HG03558 (cell line): ENCODE data around the gene KRTAP4-2.
"Not testable (repeated sequence)": the region's sequence is repeated elsewhere in the genome, so short reads cannot be mapped to it uniquely, and the experiment has no call there.

Source experiments
- ATAC-seq: cut with Tn5 transposase; IDR thresholded peaks from one replicate; pipeline ENCODE4 v1.9.1; 2021; ENCODE audit warnings: moderate number of reproducible peaks; ENCODE audit not compliant: unreplicated experiment; ENCODE audit errors: extremely low read depth

KRTAP4-2 gene

DNA sequence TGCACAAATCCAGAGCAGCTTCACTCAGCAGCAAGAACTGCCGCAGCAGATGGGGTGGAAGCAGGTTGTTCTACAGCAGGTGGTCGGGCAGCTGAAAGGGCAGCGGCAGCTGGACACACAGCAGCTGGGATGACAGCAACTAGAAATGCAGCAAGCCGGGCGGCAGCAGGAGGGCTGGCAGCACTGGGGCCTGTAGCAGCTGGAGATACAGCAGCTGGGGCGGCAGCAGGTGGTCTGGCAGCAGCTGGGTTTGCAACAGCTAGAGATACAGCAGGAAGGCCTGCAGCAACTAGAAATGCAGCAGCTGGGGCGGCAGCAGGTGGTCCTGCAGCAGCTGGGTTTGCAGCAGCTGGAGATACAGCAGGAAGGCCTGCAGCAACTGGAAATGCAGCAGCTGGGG lies 10.5 kb downstream of the KRTAP4-2 start:
- no peak for ATAC-seq

DNA sequence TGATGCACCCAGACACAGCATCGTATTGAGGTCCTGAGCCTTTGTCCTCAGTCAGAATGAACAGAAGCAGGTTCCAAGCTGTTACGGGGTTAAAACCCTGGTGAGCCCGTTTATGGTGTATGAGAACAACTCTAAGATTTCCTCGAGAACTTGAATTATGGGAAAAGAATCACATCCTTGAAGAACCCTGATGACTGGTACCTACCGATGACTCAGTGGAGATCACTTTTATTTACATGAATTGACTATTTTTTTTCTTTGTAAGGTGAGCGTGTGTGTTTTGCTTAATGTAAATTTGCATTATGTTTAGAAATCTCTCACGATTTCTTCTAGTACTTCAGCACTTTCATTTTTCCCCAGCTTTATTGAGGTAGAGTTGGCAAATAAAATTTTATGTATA lies 14.2 kb downstream of the KRTAP4-2 start:
- no peak for ATAC-seq

DNA sequence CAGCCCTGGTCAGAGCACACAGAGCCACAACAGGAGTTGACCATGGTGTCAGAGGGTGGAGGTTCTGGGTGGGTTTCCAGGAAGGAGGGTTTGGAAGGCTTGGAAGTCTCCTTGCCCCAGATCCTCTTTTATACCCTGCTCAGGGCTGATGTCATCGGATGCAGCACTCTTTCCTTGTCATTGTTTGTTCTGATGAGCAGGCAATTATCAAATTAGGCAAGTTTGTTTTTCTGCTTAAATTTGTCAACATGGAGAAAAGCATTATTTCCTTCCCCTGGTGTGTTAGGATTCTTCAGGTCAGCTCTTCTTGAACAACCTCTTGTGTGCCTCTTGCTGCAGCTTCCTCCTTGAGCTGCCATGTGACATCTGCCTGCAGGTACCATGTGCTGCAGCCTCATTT lies 17.4 kb downstream of the KRTAP4-2 start, which contains the start of gene KRTAP4-4:
TSS of gene KRTAP4-4 (minus strand) at position 101 of the 400 bp plus-strand sequence. CDS start at position 44, 57 bp downstream.
- ATAC-seq = no peak

DNA sequence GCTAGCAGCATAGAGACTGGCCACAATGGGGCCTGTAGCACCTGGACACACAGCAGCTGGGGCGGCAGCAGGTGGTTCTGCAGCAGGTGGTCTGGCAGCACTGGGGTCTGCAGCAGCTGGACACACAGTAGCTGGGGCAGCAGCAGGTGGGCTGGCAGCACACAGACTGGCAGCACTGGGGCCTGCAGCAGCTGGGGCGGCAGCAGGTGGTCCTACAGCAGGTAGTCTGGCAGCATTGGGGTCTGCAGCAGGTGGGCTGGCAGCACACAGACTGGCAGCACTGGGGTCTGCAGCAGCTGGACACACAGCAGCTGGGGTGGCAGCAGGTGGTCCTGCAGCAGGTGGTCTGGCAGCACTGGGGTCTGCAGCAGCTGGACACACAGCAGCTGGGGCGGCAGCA lies 17.8 kb downstream of the KRTAP4-2 start:
- ATAC-seq = not testable (repeated sequence)

DNA sequence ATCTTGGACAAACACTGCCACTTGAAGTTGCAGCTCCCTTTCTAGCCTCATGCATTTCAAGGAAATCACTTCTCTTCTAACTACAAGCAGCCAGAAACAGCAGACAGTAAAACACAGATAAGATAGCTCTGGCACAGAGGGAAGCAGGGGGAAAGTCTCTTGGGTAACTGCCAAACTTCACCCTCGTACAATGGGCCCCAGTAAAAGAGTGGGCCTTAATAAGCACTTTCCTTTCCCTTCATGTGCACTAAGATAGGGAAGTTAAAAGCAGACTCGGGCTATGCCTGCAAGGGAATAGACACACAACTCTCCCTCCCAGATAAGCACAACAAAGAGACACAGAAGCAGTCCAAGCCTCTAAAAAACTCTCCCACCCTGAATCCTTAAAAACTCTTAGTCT lies 24.2 kb downstream of the KRTAP4-2 start:
- no peak for ATAC-seq

DNA sequence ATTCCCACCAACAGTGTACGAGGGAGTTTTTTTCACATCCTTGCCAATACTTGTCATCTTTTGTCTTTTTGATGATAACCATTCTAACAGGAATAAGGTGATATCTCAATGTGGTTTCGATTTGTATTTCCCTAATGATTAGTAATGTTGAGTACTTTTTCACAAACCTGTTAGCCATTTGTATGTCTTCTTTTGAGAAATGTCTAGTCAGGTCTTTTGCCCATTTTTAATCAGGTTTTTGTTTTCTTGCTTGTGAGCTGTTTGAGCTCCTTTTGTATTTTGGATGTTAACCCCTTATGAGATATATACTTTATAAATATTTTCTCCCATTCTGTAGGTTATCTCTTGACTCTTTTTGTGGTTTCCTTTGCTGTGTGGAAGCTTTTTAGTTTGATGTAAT lies 26.5 kb downstream of the KRTAP4-2 start:
- no peak for ATAC-seq

DNA sequence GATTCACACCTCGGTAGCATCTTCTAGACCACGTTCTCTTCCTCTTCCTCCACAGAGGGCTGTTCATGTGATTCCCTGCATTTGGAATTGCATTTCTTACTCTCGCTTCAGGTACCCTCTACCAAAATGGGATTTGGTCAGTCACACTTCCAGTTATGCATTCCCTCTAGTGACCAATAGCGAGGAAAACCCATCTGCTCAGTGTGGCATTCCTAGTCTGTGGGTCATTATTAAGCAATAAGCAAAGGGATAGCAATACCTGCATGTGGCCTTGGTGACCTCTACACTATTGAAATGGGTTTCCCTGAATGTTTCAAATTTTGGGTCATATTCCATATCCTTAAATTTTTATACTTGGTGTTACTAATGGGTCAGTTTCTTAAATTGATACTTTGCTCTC lies 28.0 kb downstream of the KRTAP4-2 start:
- no peak for ATAC-seq

DNA sequence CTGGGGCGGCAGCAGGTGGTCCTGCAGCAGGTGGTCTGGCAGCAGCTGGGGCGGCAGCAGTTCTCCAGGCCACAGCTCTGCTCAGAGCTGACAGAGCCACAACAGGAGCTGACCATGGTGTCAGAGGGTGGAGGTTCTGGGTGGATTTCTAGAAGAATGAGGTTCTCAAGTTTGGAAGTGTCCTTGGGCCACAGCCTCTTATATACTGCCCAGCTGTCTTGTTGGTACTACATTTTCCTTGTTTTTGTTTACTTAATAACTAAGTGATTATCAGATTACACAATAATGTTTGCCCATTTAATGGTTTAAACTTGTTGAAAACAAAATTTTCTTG lies 28.4 kb downstream of the KRTAP4-2 start, which contains the start of gene KRTAP4-5:
TSS of gene KRTAP4-5 (minus strand) at position 174 of the 334 bp plus-strand sequence. CDS start at position 116, 58 bp downstream.
- no peak for ATAC-seq

DNA sequence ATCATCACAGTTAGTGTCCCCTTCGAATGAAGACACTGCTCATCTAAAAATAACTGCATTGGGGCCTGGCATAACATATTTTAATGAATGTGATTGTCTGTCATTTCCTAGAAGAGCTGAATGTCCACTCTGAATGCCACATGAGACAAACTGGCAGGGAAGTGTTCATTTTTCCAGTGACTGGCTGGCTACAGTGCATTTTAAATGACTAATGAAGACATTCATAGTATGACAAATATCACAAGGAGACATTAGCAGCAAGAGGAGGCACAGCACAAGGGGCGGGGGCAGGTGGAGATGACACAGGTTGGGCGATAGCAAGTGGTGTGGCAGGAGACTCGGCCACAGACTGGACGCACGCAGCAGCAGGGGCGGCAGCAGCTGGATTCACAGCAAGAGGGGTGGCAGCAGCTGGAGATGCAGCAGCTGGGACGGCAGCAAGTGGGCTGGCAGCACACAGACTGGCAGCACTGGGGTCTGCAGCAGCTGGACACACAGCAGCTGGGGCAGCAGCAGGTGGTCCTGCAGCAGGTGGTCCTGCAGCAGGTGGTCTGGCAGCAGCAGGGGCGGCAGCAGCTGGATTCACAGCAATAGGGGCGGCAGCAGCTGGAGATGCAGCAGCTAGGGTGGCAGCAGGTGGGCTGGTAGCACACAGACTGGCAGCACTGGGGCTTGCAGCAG lies 28.9 kb downstream of the KRTAP4-2 start:
- ATAC-seq = not testable (repeated sequence)

DNA sequence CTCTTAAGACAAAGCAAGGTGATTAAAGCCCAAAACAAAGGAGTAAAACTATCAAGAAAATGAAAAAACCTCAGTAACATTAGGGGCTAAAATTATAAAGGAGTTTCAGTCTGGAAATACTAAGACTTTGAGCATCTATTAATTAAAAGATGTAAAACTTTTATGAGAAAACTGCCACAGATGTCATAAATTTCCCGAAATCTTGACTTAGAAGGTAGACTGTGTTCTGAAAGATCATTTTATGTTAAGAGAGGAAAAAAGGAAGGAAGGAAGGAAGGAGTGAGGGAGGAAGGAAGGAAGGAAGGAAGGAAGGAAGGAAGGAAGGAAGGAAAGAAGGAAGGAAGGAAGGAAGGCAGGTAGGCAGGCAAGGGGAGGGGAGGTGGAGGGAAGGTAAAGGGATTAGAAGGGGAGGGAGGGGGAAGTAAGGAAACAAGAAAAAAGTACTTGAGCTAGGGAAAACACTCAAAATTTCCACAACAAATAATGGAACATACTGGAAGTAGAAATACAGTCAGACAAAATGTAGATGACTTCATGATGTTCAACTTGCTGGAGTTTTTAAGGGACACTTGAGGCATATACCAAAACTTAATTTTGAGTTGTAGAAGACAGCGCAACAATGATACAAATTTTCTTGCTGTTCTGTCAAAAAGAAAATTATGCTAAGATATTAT lies 30.4 kb downstream of the KRTAP4-2 start:
- ATAC-seq = no peak

DNA sequence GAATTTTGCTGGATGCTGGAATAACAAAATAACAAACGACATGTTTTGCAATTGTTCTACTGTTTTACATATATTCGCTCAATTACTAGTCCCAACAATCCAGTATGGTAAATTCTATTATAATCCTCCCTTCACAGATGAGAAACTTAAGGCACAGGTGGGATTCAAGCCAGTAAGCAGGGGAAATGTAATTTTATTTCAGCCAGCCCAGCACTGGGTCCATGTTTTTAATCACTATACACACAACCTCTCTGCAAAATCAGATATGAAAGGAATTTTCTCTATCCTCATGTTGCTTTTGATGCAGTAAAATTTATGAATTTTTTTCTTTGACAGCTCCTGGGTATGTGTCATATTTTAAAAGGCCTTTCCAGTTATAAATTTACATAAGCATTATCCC lies 32.8 kb downstream of the KRTAP4-2 start:
- ATAC-seq = no peak

DNA sequence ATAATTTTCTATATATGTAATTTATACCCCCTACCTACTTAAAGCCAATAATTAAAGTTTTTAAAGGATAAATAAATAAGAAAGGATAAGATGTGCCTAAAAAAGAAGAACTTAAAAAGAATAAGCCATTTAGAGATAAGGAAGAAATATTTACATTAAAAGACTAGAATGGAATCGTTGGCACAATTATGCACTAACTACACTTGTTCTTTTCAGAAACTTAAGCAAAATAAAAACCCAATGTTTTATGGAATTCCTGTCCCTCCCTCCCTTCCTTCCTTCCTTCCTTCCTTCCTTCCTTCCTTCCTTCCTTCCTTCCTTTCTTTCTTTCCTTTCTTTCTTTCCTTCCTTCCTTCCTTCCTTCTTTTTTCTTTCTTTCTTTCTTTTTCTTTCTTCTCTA lies 33.2 kb downstream of the KRTAP4-2 start:
- ATAC-seq = no peak

DNA sequence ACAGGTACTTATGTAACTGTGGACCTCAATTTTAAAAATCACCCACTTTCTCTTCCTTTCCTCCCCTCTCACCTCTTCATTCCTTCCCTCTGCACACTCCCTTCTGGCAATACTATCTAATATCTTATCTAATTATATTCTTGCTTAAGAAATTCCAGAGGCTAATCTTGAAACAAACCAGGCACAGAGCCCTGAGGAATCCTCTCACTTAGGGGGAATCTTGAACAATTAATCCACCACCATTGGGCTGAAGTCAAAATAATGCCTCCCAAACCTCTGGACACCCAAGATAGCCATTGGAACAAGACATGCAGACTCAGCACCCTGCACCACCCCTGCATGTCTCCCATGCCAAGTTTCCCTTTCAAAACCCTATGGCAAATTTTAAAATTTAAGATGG lies 36.7 kb downstream of the KRTAP4-2 start:
- ATAC-seq = no peak

DNA sequence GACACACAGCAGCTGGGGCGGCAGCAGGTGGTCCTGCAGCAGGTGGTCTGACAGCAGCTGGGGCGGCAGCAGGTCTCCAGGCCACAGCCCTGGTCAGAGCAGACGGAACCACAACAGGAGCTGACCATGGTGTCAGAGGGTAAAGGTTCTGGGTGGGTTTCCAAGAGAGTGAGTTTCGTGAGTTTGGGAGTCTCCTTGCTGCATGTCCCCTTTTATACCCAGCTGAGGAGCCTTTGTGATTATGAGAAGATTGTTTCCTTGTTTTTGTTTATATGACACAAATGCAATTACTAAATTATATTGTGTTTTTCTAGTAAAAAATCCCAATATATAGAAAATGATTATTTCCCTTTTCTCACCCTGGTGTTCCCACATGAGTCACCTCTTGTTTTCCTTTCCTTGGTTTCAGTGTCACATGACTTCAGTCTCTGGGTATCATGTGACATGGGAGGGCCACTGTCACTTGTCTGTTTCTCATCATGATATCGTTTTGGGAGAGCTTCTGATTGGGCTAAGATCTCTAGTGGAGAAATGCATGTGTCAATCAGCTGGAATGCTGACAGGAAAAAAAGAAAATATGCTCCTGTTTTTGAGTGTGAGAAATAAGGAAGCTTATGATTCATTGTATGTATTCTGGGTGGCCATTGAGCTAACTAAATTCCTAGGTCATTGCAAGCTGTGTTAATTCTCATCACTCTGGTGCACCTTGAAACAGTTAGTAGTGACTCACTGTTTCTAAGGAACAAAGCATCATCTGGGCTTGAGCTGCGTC lies 37.5 kb downstream of the KRTAP4-2 start, which contains the start of gene KRTAP4-6:
TSS of gene KRTAP4-6 (minus strand) at position 185 of the 772 bp plus-strand sequence. CDS start at position 128, 57 bp downstream.
- no peak for ATAC-seq

DNA sequence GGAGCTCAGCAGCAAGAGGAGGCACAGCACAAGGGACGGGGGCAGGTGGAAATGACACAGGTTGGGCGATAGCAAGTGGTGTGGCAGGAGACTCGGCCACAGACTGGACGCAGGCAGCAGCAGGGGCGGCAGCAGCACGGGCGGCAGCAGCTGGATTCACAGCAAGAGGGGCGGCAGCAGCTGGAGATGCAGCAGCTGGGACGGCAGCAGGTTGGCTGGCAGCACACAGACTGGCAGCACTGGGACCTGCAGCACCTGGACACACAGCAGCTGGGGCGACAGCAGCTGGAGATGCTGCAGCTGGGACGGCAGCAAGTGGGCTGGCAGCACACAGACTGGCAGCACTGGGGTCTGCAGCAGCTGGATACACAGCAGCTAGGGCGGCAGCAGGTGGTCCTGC lies 38.2 kb downstream of the KRTAP4-2 start:
- not testable (repeated sequence) for ATAC-seq

DNA sequence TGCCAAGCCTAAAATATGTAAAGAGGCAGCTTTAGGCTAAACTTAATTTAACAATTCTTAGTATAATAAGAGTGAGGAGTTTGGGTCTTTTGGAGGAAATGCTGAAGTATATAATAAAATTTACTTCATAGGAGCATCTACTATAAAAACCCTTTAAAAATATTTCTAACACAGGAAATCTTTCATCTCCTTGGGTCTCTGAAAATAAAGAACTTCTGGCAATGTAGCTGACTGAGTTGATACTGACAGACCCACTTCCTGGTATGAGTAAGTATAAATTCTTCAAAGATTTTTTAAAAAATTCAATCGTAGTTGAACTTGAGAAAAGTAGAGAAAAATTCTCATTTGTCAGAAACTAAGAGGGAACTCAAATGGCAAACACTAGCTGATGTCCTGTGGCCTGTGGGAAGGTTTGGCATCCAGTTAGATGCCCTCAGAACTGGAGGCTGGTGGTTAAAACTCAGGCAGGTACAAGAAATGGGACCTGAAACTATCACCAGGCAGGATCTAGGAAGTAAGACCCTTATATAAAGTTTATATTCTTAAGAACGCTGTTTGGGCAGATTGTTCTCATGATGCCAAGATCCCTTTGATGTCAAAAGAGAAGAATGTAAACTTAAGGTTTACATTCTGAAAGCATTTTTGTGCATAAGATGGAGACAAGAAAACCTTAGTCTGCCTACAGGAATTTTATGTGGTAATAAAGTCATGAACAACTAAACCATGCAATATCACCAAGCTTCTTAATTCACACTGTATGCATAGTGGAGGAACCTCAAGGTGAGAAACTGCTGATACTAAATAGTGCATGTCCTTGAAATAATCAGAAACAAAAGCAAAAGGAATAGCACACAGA lies 43.9 kb downstream of the KRTAP4-2 start:
- ATAC-seq = no peak

DNA sequence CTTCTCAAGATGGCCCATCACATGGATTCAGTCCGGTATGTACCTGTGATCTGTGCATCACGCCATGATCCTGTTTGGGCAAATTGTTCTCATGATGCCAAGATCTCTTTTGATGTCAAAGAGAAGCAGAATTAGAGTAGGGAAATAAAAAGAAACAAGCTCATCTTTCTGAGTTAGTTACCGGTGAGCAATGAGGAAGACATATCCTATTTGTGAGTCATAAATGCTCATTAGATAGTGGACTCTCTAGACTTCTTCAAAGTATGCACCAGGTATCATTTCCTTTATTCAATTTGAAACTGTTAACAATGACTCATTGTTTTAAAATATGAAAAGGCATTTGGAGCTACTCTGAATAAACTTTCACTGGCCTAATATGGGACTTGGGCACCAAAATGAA lies 46.0 kb downstream of the KRTAP4-2 start:
- ATAC-seq = no peak
